CD14-positive monocyte (primary cell): ENCODE measurements around the gene TMEM116. TPM values are rescaled to one million over a fixed set of nuclear protein-coding genes. Genes with fewer than 3 reads are reported as not detected.
A peak's percentile ranks its signal among the peaks of the same experiment; 100 is the strongest.
"Not testable (repeated sequence)": the region's sequence is repeated elsewhere in the genome, so short reads cannot be mapped to it uniquely, and the experiment has no call there.

Experiments used
- DNase-seq, 3 donors: peaks; one replicate each; pipeline ENCODE4 v3.0.0-alpha.2; 2011 to 2022
- H2AFZ ChIP-seq: 2 replicates; pipeline ENCODE4 v1.6.0; 2012; ENCODE audit warnings: mild to moderate bottlenecking, low read depth, low read length, inconsistent platforms; ENCODE audit not compliant: insufficient read depth, poor library complexity, severe bottlenecking
- H3K27ac ChIP-seq, 2 donors: 1 replicate in 1 of 2; 2 replicates in 1 of 2; pipeline ENCODE4 v1.5.1; 2012 to 2013; ENCODE audit warnings: low read length in 2 of 2, control low read depth in 1 of 2, inconsistent platforms in 1 of 2, low read depth in 1 of 2, mild to moderate bottlenecking in 1 of 2
- H3K27me3 ChIP-seq, 2 donors: one replicate each; pipeline versions ENCODE4 v1.6.0 to v1.6.1; 2011 to 2013; ENCODE audit warnings: low read length in 2 of 2; ENCODE audit not compliant: control insufficient read depth in 2 of 2, insufficient read depth in 2 of 2
- H3K36me3 ChIP-seq, 2 donors: replicated peaks in 1 of 2; 1 replicate in 1 of 2; 2 replicates in 1 of 2; pipeline versions ENCODE4 v1.5.1 to v1.6.1; 2012 to 2013; ENCODE audit warnings: low read length in 2 of 2, control low read depth in 1 of 2, inconsistent platforms in 1 of 2, mild to moderate bottlenecking in 1 of 2; ENCODE audit not compliant: insufficient read depth in 2 of 2, control insufficient read depth in 1 of 2
- H3K4me1 ChIP-seq, 2 donors: 1 replicate in 1 of 2; 2 replicates in 1 of 2; pipeline versions ENCODE4 v1.5.1 to v1.6.1; 2012 to 2013; ENCODE audit warnings: low read length in 2 of 2, control low read depth in 1 of 2, inconsistent platforms in 1 of 2, mild to moderate bottlenecking in 1 of 2, moderate library complexity in 1 of 2; ENCODE audit not compliant: insufficient read depth in 2 of 2, control insufficient read depth in 1 of 2
- H3K4me2 ChIP-seq: replicated peaks from 2 replicates; pipeline ENCODE3; 2012; ENCODE audit warnings: low read length, moderate library complexity, mild to moderate bottlenecking; ENCODE audit not compliant: poor library complexity, severe bottlenecking; ENCODE audit errors: extremely low read depth
- H3K4me3 ChIP-seq, 3 experiments: fragments of 200-600 bp in 1 of 3; sonication (generic) in 1 of 3; replicated peaks in 1 of 3; 1 replicate in 2 of 3; 2 replicates in 1 of 3; pipeline ENCODE4 v1.5.1; 2011 to 2013; ENCODE audit warnings: low read length in 3 of 3, mild to moderate bottlenecking in 3 of 3, control low read depth in 2 of 3, low read depth in 2 of 3, inconsistent platforms in 1 of 3, moderate library complexity in 1 of 3
- H3K79me2 ChIP-seq: 2 replicates; pipeline ENCODE4 v1.6.0; 2012; ENCODE audit warnings: mild to moderate bottlenecking, control low read depth, inconsistent platforms, low read length, moderate library complexity; ENCODE audit not compliant: insufficient read depth
- H3K9ac ChIP-seq: 2 replicates; pipeline ENCODE4 v1.6.0; 2017; ENCODE audit warnings: low read length, mild to moderate bottlenecking; ENCODE audit not compliant: insufficient read depth, poor library complexity, severe bottlenecking
- H3K9me3 ChIP-seq, 2 donors: replicated peaks in 1 of 2; 1 replicate in 1 of 2; 2 replicates in 1 of 2; pipeline versions ENCODE4 v1.5.1 to v1.6.1; 2012 to 2013; ENCODE audit warnings: low read length in 2 of 2, control low read depth in 1 of 2; ENCODE audit not compliant: control insufficient read depth in 1 of 2, insufficient read depth in 1 of 2
- H4K20me1 ChIP-seq: 2 replicates; pipeline ENCODE4 v1.6.0; 2012; ENCODE audit warnings: mild to moderate bottlenecking, low read length, control low read depth, moderate library complexity; ENCODE audit not compliant: insufficient read depth
- H3K27ac Mint-ChIP-seq, 7 donors: one replicate each; pipeline ENCODE4 v1.8.0; 2020; ENCODE audit warnings: mild to moderate bottlenecking in 7 of 7, mixed read lengths in 7 of 7, moderate library complexity in 6 of 7, inconsistent platforms in 2 of 7
- H3K27me3 Mint-ChIP-seq, 3 donors: one replicate each; pipeline ENCODE4 v1.8.0; 2021 to 2022; ENCODE audit warnings: low read depth in 3 of 3, mild to moderate bottlenecking in 3 of 3, mixed read lengths in 3 of 3, moderate library complexity in 3 of 3, inconsistent platforms in 1 of 3
- H3K36me3 Mint-ChIP-seq, 2 donors: one replicate each; pipeline ENCODE4 v1.8.0; 2020; ENCODE audit warnings: mixed read lengths in 2 of 2, inconsistent platforms in 1 of 2, mild to moderate bottlenecking in 1 of 2
- H3K4me1 Mint-ChIP-seq: one replicate; pipeline ENCODE4 v1.8.0; 2020; ENCODE audit warnings: mild to moderate bottlenecking, mixed read lengths
- H3K4me3 Mint-ChIP-seq, 2 donors: one replicate each; pipeline ENCODE4 v1.8.0; 2020; ENCODE audit warnings: mild to moderate bottlenecking in 2 of 2, mixed read lengths in 2 of 2, moderate library complexity in 1 of 2
- H3K9me3 Mint-ChIP-seq, 7 donors: one replicate each; pipeline ENCODE4 v1.8.0; 2020 to 2022; ENCODE audit warnings: mixed read lengths in 7 of 7, mild to moderate bottlenecking in 6 of 7, moderate library complexity in 6 of 7, inconsistent platforms in 2 of 7
- WGBS: methylation state at CpG from one replicate; pipeline ENCODE4 v1.1.5; 2013; ENCODE audit warnings: missing lambda C conversion rate; ENCODE audit not compliant: insufficient coverage; 5-methylcytosine and 5-hydroxymethylcytosine counted together
- intact Hi-C, 2 donors: fragments of 100-400 bp; cut with micrococcal nuclease; formaldehyde crosslinking; loops; one replicate each; pipeline versions ENCODE4 v1.15.0 to v1.15.1; 2023
- polyA plus RNA-seq, 3 donors: library from polyadenylated mRNA; depleted of rRNA in 1 of 3; unstranded in 2 of 3; stranded (reverse) in 1 of 3; fragments of 300-500 nt in 2 of 3; fragments of >200 nt in 1 of 3; fragmentation: Illumina TruSeq in 2 of 3; gene quantifications; 1 replicate in 2 of 3; 2 replicates in 1 of 3; pipeline ENCODE4 v1.2.3, GENCODE V29; 2012 to 2021
- TF ChIP-seq, protein P1 (sequence below): fragments of 200-600 bp; IDR thresholded peaks from one replicate; pipeline ENCODE4 v1.8.0; 2022; ENCODE audit warnings: antibody characterized with exemption, mild to moderate bottlenecking

Gene TMEM116
- polyA plus RNA-seq, 3 donors, result 5.6 to 11.6 (median 8.3) TPM

DNA sequence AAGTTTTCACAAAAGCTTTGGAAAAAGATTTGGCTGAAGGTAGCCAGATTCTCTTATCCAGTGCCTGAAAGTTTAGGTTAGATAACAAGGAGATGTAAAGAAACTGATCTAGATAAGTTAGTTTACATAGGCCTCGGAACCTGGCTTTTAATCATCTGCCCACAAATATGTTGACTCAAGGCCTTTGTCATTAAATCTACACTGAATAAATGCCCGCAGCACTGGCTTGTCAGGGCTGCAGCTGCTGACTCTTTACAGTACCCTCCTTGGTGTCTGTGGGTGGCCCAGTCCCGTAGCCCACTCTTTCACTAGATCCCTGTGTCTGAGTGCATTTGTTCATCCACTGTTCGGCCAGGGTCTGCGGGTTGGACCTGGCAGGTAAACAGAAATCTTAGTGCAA is 58.0 kb downstream of the TMEM116 start:
- TF ChIP-seq, protein P1, sequence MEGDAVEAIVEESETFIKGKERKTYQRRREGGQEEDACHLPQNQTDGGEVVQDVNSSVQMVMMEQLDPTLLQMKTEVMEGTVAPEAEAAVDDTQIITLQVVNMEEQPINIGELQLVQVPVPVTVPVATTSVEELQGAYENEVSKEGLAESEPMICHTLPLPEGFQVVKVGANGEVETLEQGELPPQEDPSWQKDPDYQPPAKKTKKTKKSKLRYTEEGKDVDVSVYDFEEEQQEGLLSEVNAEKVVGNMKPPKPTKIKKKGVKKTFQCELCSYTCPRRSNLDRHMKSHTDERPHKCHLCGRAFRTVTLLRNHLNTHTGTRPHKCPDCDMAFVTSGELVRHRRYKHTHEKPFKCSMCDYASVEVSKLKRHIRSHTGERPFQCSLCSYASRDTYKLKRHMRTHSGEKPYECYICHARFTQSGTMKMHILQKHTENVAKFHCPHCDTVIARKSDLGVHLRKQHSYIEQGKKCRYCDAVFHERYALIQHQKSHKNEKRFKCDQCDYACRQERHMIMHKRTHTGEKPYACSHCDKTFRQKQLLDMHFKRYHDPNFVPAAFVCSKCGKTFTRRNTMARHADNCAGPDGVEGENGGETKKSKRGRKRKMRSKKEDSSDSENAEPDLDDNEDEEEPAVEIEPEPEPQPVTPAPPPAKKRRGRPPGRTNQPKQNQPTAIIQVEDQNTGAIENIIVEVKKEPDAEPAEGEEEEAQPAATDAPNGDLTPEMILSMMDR, result no peak
- Mint-ChIP-seq H3K4me1 (no peaks in the 10 kb centered on the region), H3K27ac (peak overlapping the region in 1 of 7 donors; percentile 48), H3K27me3 (no peaks in the 10 kb centered on the region), H3K9me3 (peaks cover 16 to 36% (median 26%) of the 10 kb centered on the region in 7 donors), H3K36me3 (peaks cover 10 to 11% of the 10 kb centered on the region in 2 donors), H3K4me3 (no peak overlapping the region)
- Histone ChIP-seq H3K9me3 (peaks cover 0 to 5% of the 10 kb centered on the region in 2 donors), H3K9ac (no peak overlapping the region), H3K4me1 (no peaks in the 10 kb centered on the region), H4K20me1 (no peaks in the 10 kb centered on the region), H3K79me2 (no peaks in the 10 kb centered on the region), H3K36me3 (peaks cover 0 to 4% of the 10 kb centered on the region in 2 donors), H3K27me3 (no peaks in the 10 kb centered on the region), H3K4me3 (no peak overlapping the region), H2AFZ (no peak overlapping the region), H3K27ac (no peak overlapping the region), H3K4me2 (no peak overlapping the region)
- DNase-seq, result no peak
- intact Hi-C loops, result no loop called here
- WGBS, result 63% methylated on average over 1 of the region's 5 CpGs

DNA sequence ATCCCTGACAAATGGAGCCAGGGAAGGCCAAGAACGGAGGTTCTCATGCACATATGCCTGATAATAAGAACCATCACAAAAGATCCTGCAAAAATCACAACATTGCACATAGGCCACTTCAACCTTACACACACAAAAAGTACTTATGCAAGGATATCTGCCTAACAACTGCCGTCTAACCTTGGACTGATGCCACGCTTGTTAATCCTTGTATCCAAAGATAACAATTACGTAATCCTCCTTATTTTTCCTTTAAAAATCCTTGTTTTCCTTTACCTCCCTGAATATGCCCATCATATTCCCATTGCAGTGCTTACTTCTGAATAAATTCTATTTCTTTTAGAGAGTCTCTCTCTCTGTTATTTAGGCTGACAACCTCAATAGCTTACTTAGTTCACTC is 59.5 kb downstream of the TMEM116 start:
- H3K9ac ChIP-seq, result no peak overlapping the region
- 100% methylated on average over 4 of the region's 4 CpGs for WGBS
- Mint-ChIP-seq H3K4me3 (no peak overlapping the region), H3K27ac (no peak overlapping the region), H3K27me3 (no peaks in the 10 kb centered on the region), H3K9me3 (peaks cover 11 to 27% (median 19%) of the 10 kb centered on the region in 7 donors), H3K4me1 (no peaks in the 10 kb centered on the region), H3K36me3 (peaks cover 3 to 6% of the 10 kb centered on the region in 2 donors)
- TF ChIP-seq, protein P1, result no peak
- H3K36me3 ChIP-seq, result peaks cover 0 to 4% of the 10 kb centered on the region in 2 donors
- no peak for DNase-seq
- no peak overlapping the region for H3K4me3 ChIP-seq
- no peaks in the 10 kb centered on the region for H4K20me1 ChIP-seq
- no peaks in the 10 kb centered on the region for H3K27me3 ChIP-seq
- no peaks in the 10 kb centered on the region for H3K4me1 ChIP-seq
- no peak overlapping the region for H3K27ac ChIP-seq
- H2AFZ ChIP-seq, result no peak overlapping the region
- peaks cover 0 to 4% of the 10 kb centered on the region in 2 donors for H3K9me3 ChIP-seq
- no peaks in the 10 kb centered on the region for H3K79me2 ChIP-seq
- H3K4me2 ChIP-seq, result no peak overlapping the region
- intact Hi-C loops, result no loop called here

GRCh38 chr12:111952084-111952787 is 60.7 kb downstream of the TMEM116 start:
- H3K9me3 ChIP-seq, DNase-seq, intact Hi-C loops, H4K20me1 ChIP-seq, H3K36me3 Mint-ChIP-seq, H3K4me3 ChIP-seq, H3K36me3 ChIP-seq, H3K27ac Mint-ChIP-seq, H3K4me3 Mint-ChIP-seq, H3K79me2 ChIP-seq, H3K4me1 Mint-ChIP-seq, H3K4me2 ChIP-seq, H2AFZ ChIP-seq, H3K4me1 ChIP-seq, H3K9ac ChIP-seq, H3K27ac ChIP-seq, H3K27me3 Mint-ChIP-seq, H3K27me3 ChIP-seq: not testable (repeated sequence)
- peaks cover 11 to 26% (median 18%) of the 10 kb centered on the region in 7 donors for H3K9me3 Mint-ChIP-seq
- WGBS, result 100% methylated on average over 3 of the region's 4 CpGs
